Iris pigment epithelial cell (primary cell): ENCODE measurements around the gene CFB.
"Not testable (repeated sequence)": the region's sequence is repeated elsewhere in the genome, so short reads cannot be mapped to it uniquely, and the experiment has no call there.

Source experiments
- DNase-seq: peaks from one replicate; pipeline ENCODE4 v3.0.0-alpha.2; 2011; ENCODE audit warnings: low read depth

CFB gene

GRCh38 chr6:31971279-31971992, 25.5 kb downstream of the CFB start:
- no peak for DNase-seq

- DNase-seq: peak; percentile 99
These were observed 26.3 kb downstream of the CFB start, which contains the start of gene DXO for GRCh38 chr6:31971993-31972708. Gene DXO, minus strand, starts transcription at chr6:31972138. Its CDS starts 463 bp downstream, at chr6:31971675.

GRCh38 chr6:31972709-31973350, 26.9 kb downstream of the CFB start:
- peak; percentile 80 for DNase-seq

GRCh38 chr6:31976065-31976464, 30.2 kb downstream of the CFB start:
- not testable (repeated sequence) for DNase-seq

- DNase-seq: no peak
These were observed 32.0 kb downstream of the CFB start for GRCh38 chr6:31977816-31978431.

- DNase-seq: no peak
These were observed 32.9 kb downstream of the CFB start for GRCh38 chr6:31978831-31979230.

GRCh38 chr6:31979238-31979898, 33.5 kb downstream of the CFB start:
- DNase-seq: no peak

- not testable (repeated sequence) for DNase-seq
These were observed 34.4 kb downstream of the CFB start for GRCh38 chr6:31980195-31980876.

GRCh38 chr6:31980998-31981397, 35.1 kb downstream of the CFB start:
- not testable (repeated sequence) for DNase-seq

- DNase-seq: not testable (repeated sequence)
These were observed 35.8 kb downstream of the CFB start, which contains the start of gene C4A for GRCh38 chr6:31981744-31982143. Gene C4A, plus strand, starts transcription at chr6:31982057. Its CDS starts 51 bp downstream, at chr6:31982108.

GRCh38 chr6:31989363-31989762, 43.5 kb downstream of the CFB start:
- DNase-seq: not testable (repeated sequence)

GRCh38 chr6:31994421-31994820, 48.5 kb downstream of the CFB start:
- DNase-seq: not testable (repeated sequence)

GRCh38 chr6:31996385-31996784, 50.5 kb downstream of the CFB start:
- not testable (repeated sequence) for DNase-seq
